SK-N-MC (cell line): ENCODE measurements around the gene PGLYRP3.
"Not testable (repeated sequence)": the region's sequence is repeated elsewhere in the genome, so short reads cannot be mapped to it uniquely, and the experiment has no call there.

Experiments used
- DNase-seq: peaks from one replicate; pipeline ENCODE4 v3.0.0-alpha.2; 2011; ENCODE audit warnings: low read depth, low spot score
- H3K27ac ChIP-seq: fragments of 200-600 bp; sonication (generic); 2 replicates; pipeline ENCODE4 v1.5.1; 2016; ENCODE audit warnings: mixed run types
- H3K36me3 ChIP-seq: fragments of 200-600 bp; sonication (generic); 2 replicates; pipeline ENCODE4 v1.6.1; 2017; ENCODE audit warnings: antibody characterized with exemption, low read length, mixed read lengths; ENCODE audit not compliant: insufficient read depth
- H3K4me3 ChIP-seq: fragments of 200-600 bp; sonication (generic); 2 replicates; pipeline ENCODE4 v1.5.1; 2016
- H3K9ac ChIP-seq: fragments of 200-600 bp; sonication (generic); 2 replicates; pipeline ENCODE4 v1.8.0; 2017; ENCODE audit warnings: mixed run types, mixed read lengths; ENCODE audit not compliant: insufficient read length
- H3K9me3 ChIP-seq: fragments of 200-600 bp; sonication (generic); 2 replicates; pipeline ENCODE4 v1.6.1; 2017; ENCODE audit warnings: low read depth, mild to moderate bottlenecking, antibody characterized with exemption, low read length, moderate library complexity, mixed read lengths
- EZH2 ChIP-seq: fragments of 200-600 bp; sonication (generic); IDR thresholded peaks from one replicate; pipeline ENCODE4 v1.6.1; 2017; ENCODE audit warnings: antibody characterized with exemption
- FOXP2 ChIP-seq: optimal IDR thresholded peaks from 2 replicates; pipeline ENCODE3; 2011; ENCODE audit warnings: mild to moderate bottlenecking, moderate library complexity; ENCODE audit not compliant: insufficient read depth; ENCODE audit errors: extremely low read length, control extremely low read depth
- POLR2AphosphoS5 ChIP-seq: IDR thresholded peaks from 2 replicates; pipeline ENCODE4 v1.6.1; 2012; ENCODE audit warnings: mild to moderate bottlenecking, low read depth, low read length, borderline replicate concordance

PGLYRP3 gene

GRCh38 chr1:153336650-153337049 lies 23.9 kb upstream of the PGLYRP3 start:
- Histone ChIP-seq H3K9me3 (no peaks in the 10 kb centered on the region), H3K27ac (no peak overlapping the region), H3K9ac (no peak overlapping the region), H3K36me3 (no peaks in the 10 kb centered on the region), H3K4me3 (no peak overlapping the region)
- TF ChIP-seq EZH2 (no peak), POLR2AphosphoS5 (no peak), FOXP2 (no peak)
- no peak for DNase-seq

GRCh38 chr1:153333902-153334301 lies 21.1 kb upstream of the PGLYRP3 start:
- H3K4me3 ChIP-seq = no peak overlapping the region
- DNase-seq = no peak
- no peaks in the 10 kb centered on the region for H3K36me3 ChIP-seq
- no peak overlapping the region for H3K9ac ChIP-seq
- H3K27ac ChIP-seq = no peak overlapping the region
- H3K9me3 ChIP-seq = no peaks in the 10 kb centered on the region
- TF ChIP-seq POLR2AphosphoS5 (no peak), EZH2 (no peak), FOXP2 (no peak)

GRCh38 chr1:153324912-153325311 lies 12.2 kb upstream of the PGLYRP3 start:
- Histone ChIP-seq H3K36me3 (no peaks in the 10 kb centered on the region), H3K4me3 (no peak overlapping the region), H3K9ac (no peak overlapping the region), H3K27ac (no peak overlapping the region), H3K9me3 (no peaks in the 10 kb centered on the region)
- DNase-seq = no peak
- TF ChIP-seq POLR2AphosphoS5 (no peak), EZH2 (no peak), FOXP2 (no peak)

- DNase-seq = no peak
- TF ChIP-seq EZH2 (no peak), FOXP2 (no peak), POLR2AphosphoS5 (no peak)
- H3K9ac ChIP-seq = no peak overlapping the region
- H3K9me3 ChIP-seq = no peaks in the 10 kb centered on the region
- H3K36me3 ChIP-seq = no peaks in the 10 kb centered on the region
- H3K4me3 ChIP-seq = no peak overlapping the region
- H3K27ac ChIP-seq = no peak overlapping the region
Observed at GRCh38 chr1:153322568-153322967, 9.8 kb upstream of the PGLYRP3 start.

- not testable (repeated sequence) for H3K27ac ChIP-seq, DNase-seq, H3K9ac ChIP-seq, H3K9me3 ChIP-seq, H3K36me3 ChIP-seq, H3K4me3 ChIP-seq
Observed at GRCh38 chr1:153318145-153318544, 5.4 kb upstream of the PGLYRP3 start.

- not testable (repeated sequence) for H3K36me3 ChIP-seq, H3K27ac ChIP-seq, H3K9me3 ChIP-seq, H3K4me3 ChIP-seq, DNase-seq, H3K9ac ChIP-seq
Observed at GRCh38 chr1:153316013-153316412, 3.3 kb upstream of the PGLYRP3 start.

GRCh38 chr1:153314388-153314787 lies 1.6 kb upstream of the PGLYRP3 start:
- H3K9ac ChIP-seq, H3K27ac ChIP-seq, H3K4me3 ChIP-seq, H3K36me3 ChIP-seq, DNase-seq, H3K9me3 ChIP-seq: not testable (repeated sequence)

- no peak for DNase-seq
- Histone ChIP-seq H3K9me3 (no peaks in the 10 kb centered on the region), H3K9ac (no peak overlapping the region), H3K4me3 (no peak overlapping the region), H3K27ac (no peak overlapping the region), H3K36me3 (no peaks in the 10 kb centered on the region)
- no peak for TF ChIP-seq FOXP2
- TF ChIP-seq EZH2 = no peak
- TF ChIP-seq POLR2AphosphoS5 = no peak
Observed at GRCh38 chr1:153313288-153313687, 536 bp upstream of the PGLYRP3 start.

- H3K9ac ChIP-seq = no peak overlapping the region
- DNase-seq = no peak
- TF ChIP-seq EZH2 (no peak), FOXP2 (no peak), POLR2AphosphoS5 (no peak)
Observed at GRCh38 chr1:153310526-153310925, 2.2 kb downstream of the PGLYRP3 start.

GRCh38 chr1:153309441-153309840 lies 3.3 kb downstream of the PGLYRP3 start:
- no peak overlapping the region for H3K4me3 ChIP-seq
- H3K9ac ChIP-seq = no peak overlapping the region
- H3K36me3 ChIP-seq = no peaks in the 10 kb centered on the region
- TF ChIP-seq EZH2 (no peak), FOXP2 (no peak), POLR2AphosphoS5 (no peak)
- no peaks in the 10 kb centered on the region for H3K9me3 ChIP-seq
- no peak overlapping the region for H3K27ac ChIP-seq
- no peak for DNase-seq

More at GRCh38 chr1:153310526-153310925, 2.2 kb downstream of the PGLYRP3 start:
- Histone ChIP-seq H3K27ac (no peak overlapping the region), H3K4me3 (no peak overlapping the region), H3K9me3 (no peaks in the 10 kb centered on the region), H3K36me3 (no peaks in the 10 kb centered on the region)
